Stimulated activated CD4-positive, alpha-beta T cell treated with anti-CD3 and anti-CD28 coated beads, Interleukin-1b, Interleukin-23, amount 100 ng/mL, for 4 hours (primary cell): ENCODE results near the gene TRIM31.

ENCODE experiments used
- DNase-seq, 2 donors: peaks; one replicate each; pipeline ENCODE4 v3.0.0-alpha.2; 2020; ENCODE audit warnings: low read depth in 2 of 2

The TRIM31 gene

DNA sequence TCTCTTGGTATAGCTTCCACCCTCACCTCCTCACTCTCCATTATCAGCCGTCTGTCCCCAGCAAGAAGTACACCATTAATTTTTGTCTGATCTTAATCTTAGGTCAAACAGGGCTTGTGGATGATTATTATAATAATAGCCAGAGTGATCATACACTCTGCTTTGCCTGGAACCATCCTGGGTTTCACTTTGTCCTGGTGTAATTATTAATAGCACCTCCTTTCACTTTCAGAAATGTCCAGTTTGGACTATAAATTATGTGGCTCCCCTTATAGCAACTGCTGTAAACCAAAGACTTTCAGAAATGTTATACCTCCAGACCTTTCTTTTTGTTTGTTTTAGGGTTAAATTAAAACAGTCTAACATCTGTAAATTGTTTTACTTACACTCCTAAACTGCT lies 951 bp upstream of the TRIM31 start:
- DNase-seq = no peak

- no peak for DNase-seq
Observed at GRCh38 chr6:30112402-30112994, 392 bp downstream of the TRIM31 start.

GRCh38 chr6:30111266-30111856 lies 1.5 kb downstream of the TRIM31 start:
- no peak for DNase-seq

GRCh38 chr6:30104661-30105060 lies 8.2 kb downstream of the TRIM31 start:
- DNase-seq = no peak

DNA sequence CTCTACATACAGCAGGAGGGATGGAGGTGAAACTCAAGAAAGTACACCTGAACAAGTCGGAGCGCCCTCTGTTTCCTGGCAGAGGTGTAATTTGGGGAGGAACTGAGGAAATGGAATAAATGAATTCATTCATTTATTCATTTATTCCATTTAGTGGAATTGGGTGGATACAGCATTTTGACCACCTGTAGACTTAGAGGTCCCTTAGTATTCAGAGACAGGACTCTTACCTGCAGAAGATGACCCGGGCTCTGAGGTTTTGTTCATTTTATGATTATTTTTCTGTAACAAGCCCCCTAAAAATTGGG lies 9.1 kb downstream of the TRIM31 start:
- no peak for DNase-seq

- DNase-seq = peak; percentile 64 to 77
Observed at GRCh38 chr6:30102970-30103871, 9.7 kb downstream of the TRIM31 start.

DNA sequence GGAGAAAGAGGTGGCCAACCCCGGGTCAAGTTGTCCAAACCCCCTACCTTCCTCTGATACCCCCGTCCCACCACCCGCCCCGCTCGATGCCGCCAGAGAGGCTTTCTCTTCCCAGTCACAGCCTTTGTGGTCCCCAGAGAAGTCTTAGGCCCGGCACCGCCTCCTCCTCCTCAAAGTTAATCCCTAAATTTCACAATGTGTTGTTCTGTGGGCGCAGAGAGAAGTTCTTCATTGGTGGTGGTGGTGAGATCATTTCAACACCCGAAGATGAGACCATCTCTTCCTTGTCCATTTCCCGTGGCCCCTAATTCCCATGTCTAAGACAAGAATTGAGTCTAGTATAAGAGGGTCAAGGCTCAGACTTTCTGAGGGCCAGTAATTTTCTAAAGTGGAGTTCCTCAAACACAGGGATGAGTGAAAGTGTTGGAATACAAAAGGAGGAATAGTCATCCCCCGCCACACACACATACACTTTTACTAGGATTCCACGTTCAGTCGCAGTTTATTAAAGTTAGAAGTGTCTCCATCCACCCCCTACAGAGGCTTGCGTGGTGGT lies 10.4 kb downstream of the TRIM31 start:
- no peak for DNase-seq

- peak; percentile 39 to 65 for DNase-seq
Observed at GRCh38 chr6:30101444-30102413, 11.2 kb downstream of the TRIM31 start.

DNA sequence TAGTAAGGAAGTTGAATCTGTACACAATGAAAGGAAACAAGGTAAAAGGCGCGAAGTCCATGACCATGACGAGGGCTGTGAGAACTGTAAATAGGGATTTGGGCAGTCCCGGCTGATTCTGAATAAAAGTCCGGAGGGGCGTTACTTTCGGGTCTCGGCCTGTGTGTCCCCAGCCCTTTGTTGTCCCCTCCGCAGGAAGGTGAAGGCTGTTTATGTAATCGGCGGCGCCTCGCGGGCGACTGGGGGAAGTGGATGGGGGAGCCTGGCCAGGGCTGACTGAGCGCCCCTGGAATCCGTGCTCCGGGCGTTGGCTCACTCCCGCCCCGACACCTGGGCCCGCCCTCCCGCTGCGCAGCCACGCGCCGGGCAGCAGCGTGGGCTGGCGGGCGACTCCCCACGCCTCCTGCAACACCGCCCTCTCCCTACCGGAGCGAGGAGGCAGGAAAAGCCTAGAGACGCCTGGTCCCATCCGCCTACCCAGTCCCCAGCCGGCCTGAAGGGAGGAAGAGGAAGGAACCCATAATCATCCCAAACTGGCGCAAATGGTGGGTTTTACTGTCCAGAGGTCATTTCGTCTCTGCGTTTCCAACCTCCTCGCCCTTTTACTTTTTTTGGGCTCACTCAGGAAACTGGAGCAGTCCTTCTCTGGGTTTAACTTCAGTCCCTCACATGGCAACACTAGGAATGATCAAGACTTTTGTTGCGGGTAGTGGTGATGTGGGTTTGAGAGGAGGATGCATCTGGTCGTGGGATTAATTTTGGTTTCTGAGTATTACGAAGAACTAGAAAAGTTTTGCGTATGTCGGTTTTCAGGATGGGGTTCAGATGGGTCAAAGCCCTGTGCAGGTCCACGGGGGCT lies 12.1 kb downstream of the TRIM31 start:
- no peak for DNase-seq

- DNase-seq = no peak
Observed at GRCh38 chr6:30100154-30100553, 12.7 kb downstream of the TRIM31 start.

DNA sequence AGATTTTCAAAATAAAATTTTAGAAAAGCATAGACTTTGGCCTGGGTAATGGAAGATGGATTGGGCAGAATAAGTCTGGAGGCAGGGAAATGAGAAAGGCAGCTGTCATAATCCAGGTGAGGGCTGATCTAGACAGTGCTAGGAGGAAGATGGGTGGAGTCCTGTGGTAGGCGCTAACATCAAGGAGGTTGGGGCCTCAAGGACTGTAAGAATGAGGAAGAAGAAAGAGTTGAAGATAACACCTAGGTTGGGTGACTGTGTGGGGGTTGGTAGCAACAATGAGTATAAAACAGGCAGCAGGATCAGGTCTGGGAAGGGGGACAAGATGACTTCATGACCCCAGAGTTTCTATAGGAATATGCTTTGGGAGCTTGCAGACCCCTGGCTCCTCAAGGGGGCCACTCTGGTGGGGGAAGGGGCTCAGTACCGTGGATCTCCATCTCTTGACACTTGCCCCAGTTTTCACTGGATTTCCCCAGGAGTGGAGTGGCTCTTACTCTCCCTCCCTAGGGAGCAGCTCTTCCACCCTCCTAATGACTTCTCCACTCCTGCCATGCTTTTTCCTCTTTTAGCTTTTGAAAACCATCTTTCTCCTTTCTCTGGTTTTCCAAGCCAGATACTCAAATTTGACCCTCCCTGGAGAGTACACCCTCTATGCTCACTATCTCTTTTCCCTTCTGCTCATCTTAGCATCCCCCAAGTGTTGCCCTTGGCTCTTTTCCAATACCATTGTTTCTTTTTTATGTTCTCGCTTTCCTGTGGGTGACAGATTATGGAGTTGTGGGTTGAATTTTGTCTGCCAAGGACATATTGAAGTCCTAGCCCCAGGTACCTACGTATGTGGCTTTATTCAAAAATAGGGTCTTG lies 14.8 kb downstream of the TRIM31 start:
- DNase-seq = no peak

DNA sequence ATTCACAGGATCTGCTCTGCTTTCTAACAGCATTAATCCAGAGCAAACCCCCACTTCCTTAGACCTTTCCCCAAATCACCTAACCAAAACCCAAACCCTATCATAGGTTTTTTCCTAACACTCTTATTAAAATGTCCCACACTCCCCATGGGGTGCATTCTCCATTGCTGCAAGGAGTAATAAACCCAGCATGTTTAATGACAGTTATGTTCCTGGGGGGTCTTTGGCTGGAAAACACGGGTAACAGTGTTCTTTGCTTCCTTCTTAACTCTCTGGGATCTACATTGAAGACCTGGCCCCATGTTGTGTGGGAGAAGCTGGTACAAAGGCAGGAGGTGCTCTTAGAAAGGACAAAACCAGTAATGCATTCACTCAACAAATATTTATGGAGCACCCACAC lies 16.1 kb downstream of the TRIM31 start:
- no peak for DNase-seq

DNA sequence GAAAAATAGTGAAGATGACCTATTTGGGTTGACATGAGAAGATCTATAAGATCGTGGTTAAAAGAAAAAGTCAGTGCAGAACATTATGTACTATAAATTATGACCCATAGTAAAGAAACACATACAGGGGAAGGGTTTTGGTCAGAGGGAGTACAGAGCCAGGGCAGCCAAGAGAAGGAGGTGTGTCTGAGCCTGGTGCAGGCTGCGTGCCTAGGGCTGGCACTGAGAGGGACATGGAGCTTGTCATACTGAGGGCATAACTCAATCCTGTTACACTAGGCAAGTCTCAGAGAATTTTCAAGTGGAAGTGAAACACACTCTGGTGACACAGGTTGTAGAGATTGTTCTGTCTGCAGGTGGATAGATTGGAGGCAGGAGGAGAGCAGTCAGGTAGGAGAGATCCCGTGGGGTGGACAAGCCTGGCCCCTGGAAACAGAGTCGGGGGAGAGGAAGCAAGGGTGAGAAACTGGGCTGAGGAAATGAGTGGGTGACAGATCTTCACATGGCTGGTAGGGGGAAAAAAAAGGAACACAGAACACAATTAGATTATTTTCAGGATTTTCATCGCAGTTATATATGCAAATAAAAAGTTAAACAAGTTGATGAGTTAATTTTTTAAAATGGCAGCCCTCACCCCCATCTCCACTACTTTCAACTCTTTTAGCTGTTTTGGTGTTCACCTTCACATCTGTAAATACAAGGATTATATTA lies 18.8 kb downstream of the TRIM31 start:
- DNase-seq = no peak

DNA sequence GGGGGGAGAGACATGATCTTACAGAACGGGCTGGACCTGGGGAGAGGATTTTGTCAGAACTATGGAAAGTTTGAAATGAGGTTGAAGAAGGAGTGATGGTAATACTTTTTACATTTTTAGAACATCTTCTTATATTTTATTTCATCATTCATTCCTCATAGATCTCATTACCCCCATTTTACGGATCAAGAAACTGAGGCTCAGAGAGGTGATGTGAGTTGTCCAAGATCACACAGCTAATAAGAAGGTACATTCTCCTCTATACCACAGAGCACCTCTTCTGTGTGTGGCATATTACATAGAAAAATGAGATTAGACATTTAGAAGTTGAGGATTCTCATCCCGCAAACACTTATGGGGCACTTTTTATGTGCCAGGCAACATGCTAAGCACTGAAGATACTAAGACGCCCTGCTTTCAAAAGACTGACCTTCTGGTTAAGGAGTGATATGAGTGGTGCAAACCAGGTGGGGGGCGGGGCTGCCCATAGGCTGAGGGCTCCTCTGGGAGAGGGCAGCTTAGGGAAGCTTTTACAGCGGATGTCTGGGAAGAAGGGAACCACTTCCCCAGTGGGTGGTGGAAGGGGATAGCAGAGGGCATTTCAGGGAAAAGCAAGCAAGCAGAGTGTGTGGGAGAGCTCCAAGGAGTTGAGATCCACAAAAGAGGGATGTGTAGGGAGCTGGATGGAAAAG lies 19.9 kb downstream of the TRIM31 start:
- no peak for DNase-seq

DNA sequence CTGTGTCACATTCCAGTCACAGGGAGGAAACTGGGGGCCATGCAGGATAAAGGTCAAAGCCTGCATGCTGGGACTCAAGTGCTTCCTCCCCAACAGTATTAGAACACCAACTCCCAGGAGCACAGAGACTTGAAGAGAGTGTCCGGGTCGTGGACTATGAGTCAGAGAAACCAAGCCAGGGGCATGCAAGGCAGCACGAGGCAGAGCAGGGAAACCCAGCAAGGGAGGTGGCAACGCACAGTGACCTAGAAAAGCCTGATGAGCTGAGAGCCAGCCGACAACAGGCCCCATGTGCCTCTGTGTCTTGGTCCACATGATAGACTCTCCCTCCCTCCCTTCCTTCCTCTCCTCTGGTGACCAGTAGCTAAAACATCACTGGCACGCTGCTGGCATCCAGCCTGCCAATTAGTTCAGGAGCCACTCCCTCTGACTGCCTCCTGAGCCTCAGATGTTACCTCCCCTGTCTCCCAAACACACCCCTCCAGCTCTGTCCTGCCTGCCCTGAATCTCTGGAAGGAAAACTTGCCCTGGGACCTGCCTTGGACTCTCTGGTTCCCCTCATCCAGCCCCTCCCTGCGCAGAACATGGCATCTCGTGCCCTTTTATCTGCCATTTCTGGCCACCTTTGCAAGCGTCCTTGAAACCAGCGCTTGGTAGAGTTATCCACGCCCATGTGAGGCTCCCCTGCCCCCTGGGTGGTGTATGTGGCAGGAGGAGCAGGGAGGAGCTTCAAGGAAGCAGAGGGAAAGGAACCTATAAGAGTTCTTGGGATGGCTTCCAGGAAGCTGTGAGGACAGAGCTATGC lies 21.1 kb downstream of the TRIM31 start:
- DNase-seq = no peak

DNA sequence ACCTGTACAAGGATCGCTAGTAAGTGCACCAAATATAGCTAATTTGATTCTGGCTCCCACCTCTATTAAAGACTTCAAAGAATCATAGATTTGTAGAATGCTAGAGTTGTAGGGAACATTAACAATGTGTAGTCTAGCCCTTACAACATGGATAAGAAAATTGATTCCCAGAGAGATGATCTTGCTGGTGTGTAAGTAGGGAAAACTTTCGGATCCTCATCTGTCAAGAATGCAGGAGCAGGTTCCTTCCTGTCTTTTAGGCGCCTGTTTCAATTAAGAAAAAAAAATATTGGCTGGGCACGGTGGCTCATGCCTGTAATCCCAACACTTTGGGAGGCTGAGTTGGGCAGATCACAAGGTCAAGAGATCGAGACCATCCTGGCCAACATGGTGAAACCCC lies 25.0 kb downstream of the TRIM31 start:
- no peak for DNase-seq

DNA sequence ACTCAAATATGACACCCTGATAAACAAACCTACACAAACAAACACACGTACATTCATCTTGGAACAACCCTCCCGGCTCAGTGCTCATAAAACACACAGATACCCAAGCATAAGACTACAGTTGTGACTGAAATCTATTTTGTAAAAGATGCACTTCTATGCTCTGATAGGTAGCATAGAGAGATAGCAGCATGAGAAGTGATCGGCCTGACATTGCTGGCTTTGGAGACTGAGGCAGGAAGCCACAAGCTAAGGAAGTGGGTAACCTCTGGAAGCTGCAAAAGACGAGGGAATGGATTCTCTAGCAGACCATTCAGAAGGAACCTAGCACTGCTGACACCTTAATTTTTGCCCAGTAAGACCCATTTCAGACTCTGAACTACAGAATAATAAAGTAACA lies 35.7 kb downstream of the TRIM31 start:
- no peak for DNase-seq
